Esophagus squamous epithelium (tissue), 5 donors: ENCODE results near the gene TMEM236. TPM values are rescaled to one million over a fixed set of nuclear protein-coding genes. Genes with fewer than 3 reads are reported as not detected.

Source experiments
- DNase-seq: peaks from one replicate; lab custom pipeline; 2025; lab: John Stamatoyannopoulos, UW
- H3K27ac ChIP-seq, 4 donors: fragments of 200-600 bp; sonication (generic); one replicate each; pipeline ENCODE4 v1.5.1; 2016 to 2019; ENCODE audit warnings: mild to moderate bottlenecking in 1 of 4
- H3K27me3 ChIP-seq, 4 donors: fragments of 200-600 bp; sonication (generic); 1 replicate in 3 of 4; 2 replicates in 1 of 4; pipeline versions ENCODE4 v1.5.1 to v1.6.0; 2017 to 2021; ENCODE audit warnings: antibody characterized with exemption in 1 of 4
- H3K36me3 ChIP-seq, 3 donors: fragments of 200-600 bp; sonication (generic); one replicate each; pipeline ENCODE4 v1.5.1; 2016 to 2019
- H3K4me1 ChIP-seq, 3 donors: fragments of 200-600 bp; sonication (generic); one replicate each; pipeline ENCODE4 v1.5.1; 2017 to 2019
- H3K4me3 ChIP-seq, 4 donors: fragments of 200-600 bp; sonication (generic); 1 replicate in 3 of 4; 2 replicates in 1 of 4; pipeline ENCODE4 v1.5.1; 2016 to 2019; ENCODE audit warnings: mild to moderate bottlenecking in 2 of 4, moderate library complexity in 1 of 4
- H3K9me3 ChIP-seq, 3 donors: fragments of 200-600 bp; sonication (generic); one replicate each; pipeline ENCODE4 v1.5.1; 2016 to 2019
- CTCF ChIP-seq, 6 experiments: fragments of 450-650 bp in 4 of 6; fragments of 200-600 bp in 2 of 6; sonication (generic) in 2 of 6; IDR thresholded peaks; one replicate each; pipeline ENCODE4 v1.5.1; 2016 to 2019; ENCODE audit warnings: antibody characterized with exemption in 6 of 6, mild to moderate bottlenecking in 4 of 6, moderate library complexity in 4 of 6
- POLR2A ChIP-seq, 4 donors: fragments of 450-650 bp; IDR thresholded peaks; one replicate each; pipeline ENCODE4 v1.6.1; 2017; ENCODE audit warnings: antibody characterized with exemption in 4 of 4, mild to moderate bottlenecking in 4 of 4, moderate library complexity in 3 of 4
- WGBS, 2 donors: methylation state at CpG; one replicate each; pipeline ENCODE4 v1.1.5; 2018; 5-methylcytosine and 5-hydroxymethylcytosine counted together
- intact Hi-C: fragments of 100-400 bp; cut with DNase I; formaldehyde crosslinking; loops from one replicate; pipeline ENCODE4 v1.15.0; 2022
- total RNA-seq, 4 donors: library from RNA; depleted of rRNA; stranded (reverse); fragments of >200 nt; gene quantifications; one replicate each; pipeline ENCODE4 v1.1.0, GENCODE V29; 2016
- donor health status: DM: yes; HTN: yes; CAD: no.

The TMEM236 gene
- total RNA-seq, 4 donors from 2014 or later = 0.04 to 0.76 (median 0.15) TPM

DNA sequence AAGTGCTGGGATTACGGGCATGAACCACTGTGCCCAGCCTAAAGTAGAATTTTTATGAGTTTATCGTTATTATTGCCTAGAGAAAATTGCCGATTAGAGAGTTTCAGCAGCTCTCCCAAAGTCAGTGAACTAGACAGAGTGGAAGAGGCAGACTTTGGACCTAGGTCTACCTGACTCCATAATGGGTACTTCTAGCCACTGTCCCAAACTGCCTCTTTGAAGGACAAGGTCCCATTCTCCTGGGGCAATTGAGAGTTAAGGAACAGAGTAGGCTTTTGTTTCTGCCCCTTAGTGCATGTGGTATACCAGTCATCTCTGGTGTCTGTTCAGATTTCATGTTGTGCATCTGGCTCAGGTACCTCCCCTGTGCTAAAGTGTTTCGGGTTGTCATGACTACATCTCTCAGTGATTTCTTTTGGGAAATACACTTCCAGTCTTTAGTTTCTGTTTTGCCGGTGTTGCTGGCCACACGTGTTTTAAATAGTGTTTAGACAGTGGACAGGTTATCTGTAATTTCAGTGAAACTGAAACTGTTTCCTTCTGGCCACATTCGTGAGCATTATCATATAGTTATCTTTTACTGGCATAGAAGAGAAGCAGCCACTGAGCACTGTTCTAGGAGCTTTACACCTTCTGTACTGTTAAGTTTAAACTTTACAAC, 4.7 kb downstream of the TMEM236 start:
- Histone ChIP-seq H3K9me3 (no peaks in the 10 kb centered on the region), H3K4me1 (peaks cover 0 to 7% (median 0%) of the 10 kb centered on the region in 3 donors), H3K27ac (no peak overlapping the region), H3K27me3 (no peaks in the 10 kb centered on the region), H3K4me3 (no peak overlapping the region), H3K36me3 (no peaks in the 10 kb centered on the region)
- no peak for TF ChIP-seq POLR2A (IDR thresholded peaks at IDR 0.05)
- TF ChIP-seq CTCF (IDR thresholded peaks at IDR 0.05) = no peak
- intact Hi-C loops = no loop called here
- DNase-seq = no peak
- WGBS, 2 donors = 50 to 54% methylated on average over 6 to 7 of the region's 7 CpGs

GRCh38 chr10:17758200-17758599, 6.2 kb downstream of the TMEM236 start:
- H3K27ac ChIP-seq = no peak overlapping the region
- no peak for DNase-seq
- H3K36me3 ChIP-seq = no peaks in the 10 kb centered on the region
- no peaks in the 10 kb centered on the region for H3K27me3 ChIP-seq
- TF ChIP-seq CTCF (IDR thresholded peaks at IDR 0.05) = no peak
- TF ChIP-seq POLR2A (IDR thresholded peaks at IDR 0.05) = no peak
- H3K9me3 ChIP-seq = no peaks in the 10 kb centered on the region
- 75 to 81% methylated on average over 2 of the region's 2 CpGs for WGBS, 2 donors
- peaks cover 0 to 7% (median 0%) of the 10 kb centered on the region in 3 donors for H3K4me1 ChIP-seq
- intact Hi-C loops = no loop called here
- H3K4me3 ChIP-seq = no peak overlapping the region

- Histone ChIP-seq H3K27ac (peak overlapping the region in 1 of 4 donors; percentile 32), H3K9me3 (no peaks in the 10 kb centered on the region), H3K27me3 (no peaks in the 10 kb centered on the region), H3K36me3 (no peaks in the 10 kb centered on the region), H3K4me3 (no peak overlapping the region), H3K4me1 (peaks cover 0 to 7% (median 0%) of the 10 kb centered on the region in 3 donors)
- intact Hi-C loops = no loop called here
- DNase-seq = no peak
- TF ChIP-seq CTCF (IDR thresholded peaks at IDR 0.05) (no peak), POLR2A (IDR thresholded peaks at IDR 0.05) (no peak)
Measured at GRCh38 chr10:17758896-17759295, 6.9 kb downstream of the TMEM236 start.

- Histone ChIP-seq H3K9me3 (no peaks in the 10 kb centered on the region), H3K27ac (no peak overlapping the region), H3K27me3 (no peaks in the 10 kb centered on the region), H3K4me3 (no peak overlapping the region), H3K36me3 (no peaks in the 10 kb centered on the region), H3K4me1 (no peaks in the 10 kb centered on the region)
- 58 to 70% methylated on average over 4 of the region's 4 CpGs for WGBS, 2 donors
- no peak for DNase-seq
- intact Hi-C loops = no loop called here
- no peak for TF ChIP-seq POLR2A (IDR thresholded peaks at IDR 0.05)
- no peak for TF ChIP-seq CTCF (IDR thresholded peaks at IDR 0.05)
Measured at GRCh38 chr10:17764142-17764541, 12.1 kb downstream of the TMEM236 start.

DNA sequence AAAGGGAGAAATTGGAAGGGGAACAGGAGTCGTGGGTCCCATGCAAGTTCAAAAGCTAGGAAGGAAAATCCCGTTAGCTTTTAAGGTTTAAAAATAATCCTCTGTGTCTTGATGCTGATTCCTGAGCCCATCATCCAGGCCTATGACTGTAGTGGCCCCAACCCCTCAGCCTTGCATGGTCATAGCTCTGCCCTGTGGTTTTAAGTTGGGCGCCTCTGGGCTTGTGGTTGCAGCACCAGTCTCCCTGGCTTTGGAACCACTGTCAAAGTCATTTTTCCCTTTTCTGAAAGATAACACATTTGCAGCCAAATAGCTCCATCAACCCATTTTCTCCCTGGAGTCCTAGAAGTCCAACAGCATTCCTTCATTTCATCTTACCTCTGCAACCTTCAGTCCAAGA, 13.6 kb downstream of the TMEM236 start:
- H3K36me3 ChIP-seq = no peaks in the 10 kb centered on the region
- no peak overlapping the region for H3K4me3 ChIP-seq
- H3K27me3 ChIP-seq = no peaks in the 10 kb centered on the region
- intact Hi-C loops = no loop called here
- no peaks in the 10 kb centered on the region for H3K9me3 ChIP-seq
- H3K4me1 ChIP-seq = no peaks in the 10 kb centered on the region
- WGBS, 2 donors = 67 to 70% methylated on average over 3 of the region's 3 CpGs
- no peak overlapping the region for H3K27ac ChIP-seq
- TF ChIP-seq POLR2A (IDR thresholded peaks at IDR 0.05) = no peak
- no peak for TF ChIP-seq CTCF (IDR thresholded peaks at IDR 0.05)
- DNase-seq = no peak
